Stimulated activated CD4-positive, alpha-beta T cell treated with anti-CD3 and anti-CD28 coated beads, Interleukin-1b, Interleukin-23, amount 100 ng/mL, for 24 hours (primary cell): ENCODE results near the gene PRDM16.

Experiments used
- DNase-seq, 4 experiments: peaks; one replicate each; pipeline ENCODE4 v3.0.0-alpha.2; 2020; ENCODE audit warnings: low read depth in 4 of 4, low spot score in 1 of 4

Gene PRDM16

GRCh38 chr1:3067671-3068563 lies 1.1 kb upstream of the PRDM16 start:
- no peak for DNase-seq

- DNase-seq = no peak
Measured at GRCh38 chr1:3069491-3070308, 697 bp downstream of the PRDM16 start.

- no peak for DNase-seq
Measured at GRCh38 chr1:3070309-3070643, 1.3 kb downstream of the PRDM16 start.

- DNase-seq = no peak
Measured at GRCh38 chr1:3070644-3071564, 1.9 kb downstream of the PRDM16 start.

GRCh38 chr1:3071565-3072390 lies 2.8 kb downstream of the PRDM16 start:
- DNase-seq = no peak

- no peak for DNase-seq
Measured at GRCh38 chr1:3072391-3073185, 3.6 kb downstream of the PRDM16 start.

- no peak for DNase-seq
Measured at GRCh38 chr1:3073186-3073488, 4.1 kb downstream of the PRDM16 start.

GRCh38 chr1:3073489-3074296 lies 4.7 kb downstream of the PRDM16 start:
- no peak for DNase-seq

GRCh38 chr1:3074297-3074741 lies 5.3 kb downstream of the PRDM16 start:
- no peak for DNase-seq

GRCh38 chr1:3074800-3075199 lies 5.8 kb downstream of the PRDM16 start:
- no peak for DNase-seq

- DNase-seq = no peak
Measured at GRCh38 chr1:3075666-3076362, 6.8 kb downstream of the PRDM16 start.

GRCh38 chr1:3076363-3076740 lies 7.3 kb downstream of the PRDM16 start:
- no peak for DNase-seq

- no peak for DNase-seq
Measured at GRCh38 chr1:3077081-3077480, 8.1 kb downstream of the PRDM16 start.

GRCh38 chr1:3077561-3077960 lies 8.6 kb downstream of the PRDM16 start:
- DNase-seq = no peak

- DNase-seq = no peak
Measured at GRCh38 chr1:3078430-3078861, 9.4 kb downstream of the PRDM16 start.

GRCh38 chr1:3078871-3079270 lies 9.9 kb downstream of the PRDM16 start:
- no peak for DNase-seq

GRCh38 chr1:3079381-3080052 lies 10.5 kb downstream of the PRDM16 start:
- DNase-seq = no peak
